HepG2 (cell line): ENCODE measurements around the gene CCDC158. TPM values are rescaled to one million over a fixed set of nuclear protein-coding genes. Genes with fewer than 3 reads are reported as not detected.
A peak's percentile ranks its signal among the peaks of the same experiment; 100 is the strongest.

ENCODE experiments used
- BRD4 ChIP-seq: sonication (generic); formaldehyde crosslinking; IDR thresholded peaks from 2 replicates; pipeline ENCODE4 v1.4.0; 2020; ENCODE audit warnings: missing genetic modification reagents
- DNMT3B ChIP-seq: conservative IDR thresholded peaks from 2 replicates; pipeline ENCODE4 v1.6.1; 2016; ENCODE audit warnings: missing biosample characterization, control low read depth
- DPF2 ChIP-seq: sonication (generic); formaldehyde crosslinking; IDR thresholded peaks from 2 replicates; pipeline ENCODE4 v1.4.0; 2020; ENCODE audit warnings: mild to moderate bottlenecking, low read depth, missing genetic modification reagents, borderline replicate concordance
- FOSL1 ChIP-seq: sonication (generic); formaldehyde crosslinking; IDR thresholded peaks from 2 replicates; pipeline ENCODE4 v1.9.0; 2021; ENCODE audit warnings: missing genetic modification reagents, borderline replicate concordance
- FOXO4 ChIP-seq: sonication (generic); formaldehyde crosslinking; conservative IDR thresholded peaks from 2 replicates; pipeline ENCODE4 v1.8.1; 2023; ENCODE audit warnings: missing genetic modification reagents
- KAT7 ChIP-seq: IDR thresholded peaks from 2 replicates; pipeline ENCODE4 v1.6.1; 2018; ENCODE audit warnings: borderline replicate concordance, missing compliant biosample characterization
- MED1 ChIP-seq: sonication (generic); formaldehyde crosslinking; IDR thresholded peaks from 2 replicates; pipeline ENCODE4 v1.4.0; 2020; ENCODE audit warnings: missing genetic modification reagents
- NCOR1 ChIP-seq: fragments of 200-600 bp; sonication (generic); IDR thresholded peaks from 2 replicates; pipeline ENCODE4 v1.7.0; 2017; ENCODE audit warnings: antibody characterized with exemption, low read length, borderline replicate concordance
- SIX4 ChIP-seq: sonication (generic); formaldehyde crosslinking; IDR thresholded peaks from 2 replicates; pipeline ENCODE4 v1.4.0; 2020; ENCODE audit warnings: missing genetic modification reagents
- SMYD3 ChIP-seq: sonication (generic); formaldehyde crosslinking; IDR thresholded peaks from 2 replicates; pipeline ENCODE4 v1.8.1; 2023; ENCODE audit warnings: mild to moderate bottlenecking, missing genetic modification reagents
- TAF15 ChIP-seq: fragments of 200-400 bp; formaldehyde crosslinking; IDR thresholded peaks from one replicate; pipeline ENCODE4 v1.6.1; 2018; ENCODE audit warnings: mild to moderate bottlenecking, low read depth, low read length; ENCODE audit not compliant: poor library complexity, severe bottlenecking
- WIZ ChIP-seq: sonication (generic); formaldehyde crosslinking; IDR thresholded peaks from 2 replicates; pipeline ENCODE4 v1.5.1; 2020; ENCODE audit warnings: mild to moderate bottlenecking, missing genetic modification reagents
- XRCC5 ChIP-seq: fragments of 200-400 bp; formaldehyde crosslinking; optimal IDR thresholded peaks from 2 replicates; pipeline ENCODE3; 2017; ENCODE audit warnings: mild to moderate bottlenecking, low read length
- ZBTB39 ChIP-seq: sonication (generic); formaldehyde crosslinking; IDR thresholded peaks from 2 replicates; pipeline ENCODE4 v1.5.0; 2020; ENCODE audit warnings: missing genetic modification reagents
- ZBTB49 ChIP-seq: sonication (generic); formaldehyde crosslinking; IDR thresholded peaks from 2 replicates; pipeline ENCODE4 v1.4.0; 2020; ENCODE audit warnings: missing genetic modification reagents, borderline replicate concordance
- ZMYM4 ChIP-seq: sonication (generic); formaldehyde crosslinking; IDR thresholded peaks from 2 replicates; pipeline ENCODE4 v1.8.1; 2023; ENCODE audit warnings: mild to moderate bottlenecking, missing genetic modification reagents
- ZNF34 ChIP-seq: sonication (generic); formaldehyde crosslinking; IDR thresholded peaks from 2 replicates; pipeline ENCODE4 v1.4.0; 2020; ENCODE audit warnings: mild to moderate bottlenecking, missing genetic modification reagents, borderline replicate concordance
- ZNF660 ChIP-seq: sonication (generic); formaldehyde crosslinking; IDR thresholded peaks from 2 replicates; pipeline ENCODE4 v1.5.1; 2020; ENCODE audit warnings: mild to moderate bottlenecking, low read depth, missing genetic modification reagents, borderline replicate concordance
- ZNF691 ChIP-seq: sonication (generic); formaldehyde crosslinking; IDR thresholded peaks from 2 replicates; pipeline ENCODE4 v1.4.0; 2020; ENCODE audit warnings: missing genetic modification reagents, low read depth, mild to moderate bottlenecking, borderline replicate concordance
- polyA plus RNA-seq, 8 experiments: library from polyadenylated mRNA; depleted of rRNA in 3 of 8; stranded (reverse) in 7 of 8; unstranded in 1 of 8; fragments of >200 nt; fragmentation: Illumina TruSeq in 4 of 8; extraction: Trizol in 4 of 8; gene quantifications; 2 replicates each; pipeline versions ENCODE4 v1.2.1 to v1.2.3, GENCODE V29; 2011 to 2016; ENCODE audit warnings: low read depth in 4 of 8, missing spikeins in 1 of 8, mixed read lengths in 1 of 8; ENCODE audit not compliant: insufficient read depth in 1 of 8
- total RNA-seq, 5 experiments: library from RNA; depleted of rRNA; stranded (reverse); fragments of >200 nt; fragmentation: Illumina TruSeq; extraction: Trizol; gene quantifications; 2 replicates each; pipeline ENCODE4 v1.2.3, GENCODE V29; 2016; ENCODE audit warnings: low read depth in 1 of 5
- TF ChIP-seq, protein P1 (sequence below): sonication (generic); formaldehyde crosslinking; IDR thresholded peaks from 2 replicates; pipeline ENCODE4 v1.8.0; 2022; ENCODE audit warnings: mild to moderate bottlenecking, missing genetic modification reagents, borderline replicate concordance
- TF ChIP-seq, protein P2 (sequence below): sonication (generic); formaldehyde crosslinking; IDR thresholded peaks from 2 replicates; pipeline ENCODE4 v1.4.0; 2020; ENCODE audit warnings: missing genetic modification reagents

Gene CCDC158
- total and polyA plus RNA-seq, 2 of the 13 experiments (the other 11 are each of a cell fraction or from before 2014, with no cell fraction given), result not detected

DNA sequence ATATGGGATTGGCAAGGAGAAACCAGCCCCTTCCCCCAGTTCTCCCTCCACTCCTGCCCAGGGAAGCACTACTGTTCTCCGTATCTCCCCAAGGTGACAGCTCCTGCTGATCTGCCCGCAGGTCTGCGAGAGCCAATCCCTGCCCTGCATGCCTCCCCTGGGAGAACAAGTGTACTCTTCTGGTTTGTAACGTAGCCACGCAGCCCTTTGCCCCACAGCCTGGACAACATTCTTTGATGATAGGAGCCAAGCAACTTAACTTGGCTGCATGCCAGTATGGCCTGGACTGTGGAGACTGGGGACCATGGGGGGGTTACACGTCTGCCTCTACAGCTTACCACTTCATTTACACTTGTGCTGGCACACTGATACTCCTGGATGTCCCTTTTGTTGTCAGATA, 112.4 kb downstream of the CCDC158 start (continued):
- TF ChIP-seq, protein P1, sequence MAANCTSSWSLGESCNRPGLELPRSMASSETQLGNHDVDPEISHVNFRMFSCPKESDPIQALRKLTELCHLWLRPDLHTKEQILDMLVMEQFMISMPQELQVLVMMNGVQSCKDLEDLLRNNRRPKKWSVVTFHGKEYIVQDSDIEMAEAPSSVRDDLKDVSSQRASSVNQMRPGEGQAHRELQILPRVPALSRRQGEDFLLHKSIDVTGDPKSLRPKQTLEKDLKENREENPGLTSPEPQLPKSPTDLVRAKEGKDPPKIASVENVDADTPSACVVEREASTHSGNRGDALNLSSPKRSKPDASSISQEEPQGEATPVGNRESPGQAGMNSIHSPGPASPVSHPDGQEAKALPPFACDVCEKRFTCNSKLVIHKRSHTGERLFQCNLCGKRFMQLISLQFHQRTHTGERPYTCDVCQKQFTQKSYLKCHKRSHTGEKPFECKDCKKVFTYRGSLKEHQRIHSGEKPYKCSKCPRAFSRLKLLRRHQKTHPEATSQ (CRISPR knock-in tag), result no peak
- TF ChIP-seq DNMT3B (no peak), ZNF660 (CRISPR knock-in tag) (no peak), ZBTB49 (CRISPR knock-in tag) (no peak), FOSL1 (CRISPR knock-in tag) (no peak), ZBTB39 (CRISPR knock-in tag) (no peak), ZNF34 (CRISPR knock-in tag) (no peak), SIX4 (no peak), ZMYM4 (CRISPR knock-in tag) (peak; percentile 79), BRD4 (CRISPR knock-in tag) (no peak), DPF2 (CRISPR knock-in tag) (peak; percentile 44; the same call in 1 of the 2 replicates), WIZ (CRISPR knock-in tag) (no peak), NCOR1 (no peak; the same call in 1 of the 2 replicates), KAT7 (CRISPR knock-in tag) (no peak), ZNF691 (no peak; the same call in 1 of the 2 replicates), XRCC5 (peak; percentile 31), TAF15 (no peak), SMYD3 (CRISPR knock-in tag) (no peak), FOXO4 (no peak), MED1 (peak; percentile 74)
- TF ChIP-seq, protein P2, sequence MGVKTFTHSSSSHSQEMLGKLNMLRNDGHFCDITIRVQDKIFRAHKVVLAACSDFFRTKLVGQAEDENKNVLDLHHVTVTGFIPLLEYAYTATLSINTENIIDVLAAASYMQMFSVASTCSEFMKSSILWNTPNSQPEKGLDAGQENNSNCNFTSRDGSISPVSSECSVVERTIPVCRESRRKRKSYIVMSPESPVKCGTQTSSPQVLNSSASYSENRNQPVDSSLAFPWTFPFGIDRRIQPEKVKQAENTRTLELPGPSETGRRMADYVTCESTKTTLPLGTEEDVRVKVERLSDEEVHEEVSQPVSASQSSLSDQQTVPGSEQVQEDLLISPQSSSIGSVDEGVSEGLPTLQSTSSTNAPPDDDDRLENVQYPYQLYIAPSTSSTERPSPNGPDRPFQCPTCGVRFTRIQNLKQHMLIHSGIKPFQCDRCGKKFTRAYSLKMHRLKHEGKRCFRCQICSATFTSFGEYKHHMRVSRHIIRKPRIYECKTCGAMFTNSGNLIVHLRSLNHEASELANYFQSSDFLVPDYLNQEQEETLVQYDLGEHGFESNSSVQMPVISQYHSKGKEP (CRISPR knock-in tag), result no peak
